ENCODE data around the gene PCSK6.

The PCSK6 gene

DNA sequence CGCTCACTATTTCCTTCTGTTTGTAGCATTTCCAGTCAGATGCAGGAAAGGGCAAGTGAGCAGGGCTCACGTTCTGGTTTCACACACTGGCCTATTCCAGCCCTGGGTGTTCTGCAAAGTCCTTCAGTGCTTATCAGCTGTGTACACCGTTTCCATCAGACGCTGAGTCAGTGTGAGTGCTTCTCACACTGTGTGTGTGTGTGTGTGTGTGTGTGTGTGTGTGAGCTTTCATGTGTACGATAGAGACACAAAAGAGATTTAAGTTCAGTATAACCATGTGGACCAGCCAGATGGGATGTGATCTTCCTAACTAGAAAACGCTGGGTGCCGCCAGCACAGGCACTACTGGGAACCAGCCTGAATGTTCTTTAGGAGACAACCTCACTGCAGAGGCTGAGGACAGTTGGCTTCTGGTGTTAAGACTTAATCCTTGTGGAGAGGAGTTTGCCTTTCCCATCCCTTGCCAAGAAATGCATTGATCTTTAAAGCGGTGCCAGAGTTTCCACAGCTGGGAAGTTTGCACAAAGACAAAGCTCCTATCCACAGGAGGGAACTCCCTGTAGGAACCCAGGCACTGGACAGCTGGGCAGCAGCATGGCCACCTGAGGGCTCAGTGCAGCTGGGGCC is 233.8 kb downstream of the PCSK6 start:
- DNase-seq (ENCODE audit: low read depth in 2 of 2, low spot score in 1 of 2), result no peak

- no peak for DNase-seq (ENCODE audit: low read depth in 2 of 2, low spot score in 1 of 2)
Measured at GRCh38 chr15:101255051-101255395, 234.5 kb downstream of the PCSK6 start.

GRCh38 chr15:101254157-101255050 is 235.1 kb downstream of the PCSK6 start:
- DNase-seq (ENCODE audit: low read depth in 2 of 2, low spot score in 1 of 2), result no peak
